Subcutaneous abdominal adipose tissue (tissue), 5 donors: ENCODE measurements around the gene PIK3CB.

Experiments used
- H3K27ac ChIP-seq: one replicate; pipeline ENCODE4 v1.7.0; 2013; ENCODE audit warnings: low read depth, mild to moderate bottlenecking, inconsistent platforms, low read length, moderate library complexity
- H3K27me3 ChIP-seq, 5 donors: one replicate each; pipeline ENCODE4 v1.7.0; 2013; ENCODE audit warnings: low read length in 5 of 5, inconsistent platforms in 1 of 5; ENCODE audit not compliant: control insufficient read depth in 5 of 5, insufficient read depth in 4 of 5
- H3K36me3 ChIP-seq, 5 donors: one replicate each; pipeline ENCODE4 v1.7.0; 2013; ENCODE audit warnings: low read length in 5 of 5; ENCODE audit not compliant: control insufficient read depth in 5 of 5, insufficient read depth in 5 of 5
- H3K4me1 ChIP-seq, 5 donors: one replicate each; pipeline ENCODE4 v1.7.0; 2013; ENCODE audit warnings: low read length in 5 of 5, mild to moderate bottlenecking in 3 of 5, moderate library complexity in 1 of 5; ENCODE audit not compliant: control insufficient read depth in 5 of 5, insufficient read depth in 5 of 5
- H3K4me3 ChIP-seq, 5 donors: one replicate each; pipeline ENCODE4 v1.7.0; 2013; ENCODE audit warnings: low read length in 5 of 5, low read depth in 1 of 5
- H3K9ac ChIP-seq, 5 donors: one replicate each; pipeline ENCODE4 v1.7.0; 2013; ENCODE audit warnings: low read length in 5 of 5, mild to moderate bottlenecking in 4 of 5, moderate library complexity in 3 of 5
- H3K9me3 ChIP-seq, 5 donors: one replicate each; pipeline ENCODE4 v1.7.0; 2013; ENCODE audit warnings: low read length in 5 of 5; ENCODE audit not compliant: control insufficient read depth in 5 of 5
- donor health status: healthy.
- donor health status: healthy.
- donor health status: healthy.
- donor health status: healthy.
- donor health status: healthy.

Gene PIK3CB

DNA sequence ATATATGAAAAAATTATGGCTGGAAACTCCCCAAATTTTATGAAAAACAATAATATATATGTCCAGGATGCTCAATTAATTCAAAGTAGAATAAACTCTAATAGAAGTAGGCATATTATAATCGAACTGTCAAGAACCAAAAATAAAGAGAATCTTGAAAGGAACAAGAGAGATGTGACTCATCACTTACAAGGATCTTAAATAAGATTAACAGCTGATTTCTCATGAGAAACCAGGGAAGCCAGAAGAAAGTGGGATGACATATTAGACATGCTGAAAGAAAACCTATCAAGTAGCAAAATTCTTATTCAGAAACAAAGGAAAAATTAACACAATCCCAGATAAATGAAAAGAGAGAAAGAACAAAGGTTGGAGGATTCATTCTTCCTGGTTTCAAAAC is 159.3 kb downstream of the PIK3CB start:
- H3K27me3 ChIP-seq, result no peaks in the 10 kb centered on the region
- no peak overlapping the region for H3K4me3 ChIP-seq
- H3K36me3 ChIP-seq, result peaks cover 5 to 15% (median 11%) of the 10 kb centered on the region in 5 donors
- H3K9ac ChIP-seq, result no peak overlapping the region
- H3K9me3 ChIP-seq, result peaks cover 0 to 6% (median 4%) of the 10 kb centered on the region in 5 donors
- no peak overlapping the region for H3K27ac ChIP-seq
- peaks cover 0 to 5% (median 0%) of the 10 kb centered on the region in 5 donors for H3K4me1 ChIP-seq

DNA sequence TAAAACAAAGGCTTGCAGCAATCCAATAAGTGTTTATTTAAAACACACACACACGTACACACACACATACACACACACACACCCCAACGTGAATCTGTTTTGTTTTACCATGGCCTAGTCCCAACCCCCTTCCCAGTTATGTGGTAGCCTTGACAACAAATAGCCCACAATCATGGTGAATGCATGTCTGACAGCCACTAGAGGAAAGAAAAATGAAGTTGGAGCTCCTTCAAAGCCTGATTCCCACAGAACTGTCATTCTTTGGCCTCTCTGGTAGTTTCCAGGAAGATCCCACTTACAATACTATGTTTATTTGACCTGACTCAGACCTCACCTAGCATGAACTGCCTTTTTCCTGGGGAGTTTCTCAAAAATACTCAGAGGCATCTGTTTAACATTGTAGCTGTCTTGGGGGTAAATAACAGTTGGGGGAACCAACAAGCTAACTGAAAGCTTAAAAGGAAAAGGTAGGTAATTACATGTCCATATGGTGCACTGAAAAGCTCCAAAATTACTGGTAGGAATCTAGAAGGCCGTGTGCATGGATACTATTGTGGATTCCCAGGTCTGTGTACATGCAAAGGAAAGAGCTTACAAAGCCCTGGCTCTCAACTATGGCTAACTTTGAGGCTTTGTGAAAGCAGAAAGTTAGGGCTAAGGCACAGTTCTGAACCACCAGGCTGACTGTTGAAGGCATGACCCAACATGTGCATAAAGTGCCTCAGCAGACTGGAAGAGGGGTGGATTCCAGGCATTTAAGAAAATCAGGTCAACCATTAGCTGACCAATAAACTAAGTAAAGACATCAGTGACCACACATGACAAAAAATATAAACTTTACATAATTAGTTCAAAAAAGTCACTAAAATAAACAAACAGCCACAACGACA is 160.8 kb downstream of the PIK3CB start:
- peaks cover 0 to 5% (median 0%) of the 10 kb centered on the region in 5 donors for H3K4me1 ChIP-seq
- H3K4me3 ChIP-seq, result no peak overlapping the region
- H3K27me3 ChIP-seq, result no peaks in the 10 kb centered on the region

DNA sequence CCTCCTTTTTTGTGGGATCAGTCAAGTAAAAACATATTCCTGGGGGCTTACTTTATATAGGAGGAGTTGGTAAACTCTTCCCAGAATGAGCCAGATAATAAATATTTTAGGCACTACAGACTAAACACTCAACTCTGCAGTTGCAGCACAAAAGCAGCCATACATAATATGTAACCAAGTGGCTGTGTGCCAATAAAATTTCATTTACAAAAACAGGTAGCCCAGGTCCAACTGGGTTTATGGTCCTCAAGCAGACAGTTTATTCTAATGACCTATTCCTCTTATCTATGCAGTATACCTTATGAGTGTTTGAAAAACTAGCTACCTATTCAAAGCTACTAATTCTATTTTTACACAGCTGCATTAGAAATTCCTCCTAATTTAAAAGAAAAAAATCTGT is 164.3 kb downstream of the PIK3CB start:
- H3K9ac ChIP-seq, result no peak overlapping the region
- H3K9me3 ChIP-seq, result peaks cover 0 to 5% (median 2%) of the 10 kb centered on the region in 5 donors
- peaks cover 0 to 5% (median 0%) of the 10 kb centered on the region in 5 donors for H3K4me1 ChIP-seq
- no peaks in the 10 kb centered on the region for H3K27me3 ChIP-seq
- no peak overlapping the region for H3K27ac ChIP-seq
- peaks cover 0 to 30% (median 8%) of the 10 kb centered on the region in 5 donors for H3K36me3 ChIP-seq
- no peak overlapping the region for H3K4me3 ChIP-seq

More for the DNA sequence above, 160.8 kb downstream of the PIK3CB start:
- Histone ChIP-seq H3K36me3 (peaks cover 5 to 18% (median 12%) of the 10 kb centered on the region in 5 donors), H3K27ac (no peak overlapping the region), H3K9ac (no peak overlapping the region), H3K9me3 (peaks cover 0 to 6% (median 4%) of the 10 kb centered on the region in 5 donors)

DNA sequence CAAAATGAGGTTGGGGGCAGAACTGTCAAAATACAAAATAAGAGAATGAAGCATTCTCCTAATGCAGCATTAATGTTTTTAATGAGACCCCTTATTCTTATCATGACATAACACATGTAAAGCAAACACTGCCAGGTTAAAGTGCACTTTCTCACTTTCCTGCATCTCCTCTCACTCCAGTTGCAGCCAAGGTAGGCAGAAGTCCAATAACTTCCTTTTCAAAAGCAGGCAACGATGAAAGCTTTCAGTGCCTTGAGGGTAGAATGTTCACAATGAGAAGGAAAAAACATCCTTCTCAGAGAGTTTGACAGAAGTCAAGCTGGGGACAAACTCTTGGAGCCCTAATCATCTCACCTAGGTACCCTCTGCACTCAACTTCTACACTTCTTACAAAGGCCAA is 166.6 kb downstream of the PIK3CB start:
- Histone ChIP-seq H3K27me3 (no peaks in the 10 kb centered on the region), H3K4me3 (no peak overlapping the region), H3K9ac (no peak overlapping the region), H3K4me1 (no peaks in the 10 kb centered on the region), H3K27ac (no peak overlapping the region), H3K36me3 (peaks cover 8 to 40% (median 17%) of the 10 kb centered on the region in 5 donors), H3K9me3 (no peaks in the 10 kb centered on the region)

DNA sequence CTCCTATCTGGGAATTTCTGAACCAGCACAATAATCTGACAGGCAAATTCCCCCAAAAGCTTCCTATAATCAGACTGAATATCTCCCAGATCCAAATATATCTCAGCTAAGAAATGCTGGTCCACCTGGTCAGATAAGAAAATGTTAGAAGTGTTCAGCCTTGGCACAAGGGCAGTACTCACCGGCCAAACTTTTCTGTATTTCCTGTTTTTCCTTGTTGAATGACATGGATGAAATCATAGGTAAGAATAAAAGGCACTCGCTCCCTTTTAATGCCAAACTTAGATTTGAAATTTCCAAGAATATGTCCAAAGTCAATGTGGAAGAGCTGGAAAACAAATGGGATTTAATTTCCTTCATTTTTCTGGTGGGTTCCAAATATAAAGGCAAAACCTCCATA is 177.2 kb downstream of the PIK3CB start:
- Histone ChIP-seq H3K4me1 (no peaks in the 10 kb centered on the region), H3K27ac (no peak overlapping the region), H3K4me3 (no peak overlapping the region), H3K36me3 (peaks cover 28 to 50% (median 36%) of the 10 kb centered on the region in 5 donors), H3K9ac (no peak overlapping the region), H3K9me3 (no peaks in the 10 kb centered on the region), H3K27me3 (no peaks in the 10 kb centered on the region)

DNA sequence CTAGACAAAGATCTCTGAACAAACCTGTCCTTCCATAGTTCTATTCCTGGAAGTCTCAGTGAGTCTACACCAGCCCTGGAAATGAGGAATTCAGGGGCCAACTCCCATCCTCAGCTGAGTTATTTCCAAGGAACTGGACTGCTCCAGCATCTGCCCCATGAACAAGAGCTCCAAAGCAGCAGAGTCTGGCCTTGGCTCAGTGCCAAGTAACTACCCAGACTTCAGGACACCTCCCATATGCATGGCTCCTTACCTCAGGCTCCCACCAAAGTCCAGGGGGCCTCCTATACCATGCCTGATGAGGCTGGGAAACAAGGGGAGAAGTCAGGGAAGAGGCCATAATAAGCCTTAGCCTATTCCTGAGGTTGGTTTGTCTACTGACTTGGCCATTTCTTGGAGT is 181.2 kb downstream of the PIK3CB start:
- Histone ChIP-seq H3K27me3 (no peaks in the 10 kb centered on the region), H3K4me1 (no peaks in the 10 kb centered on the region), H3K9me3 (peaks cover 0 to 7% (median 0%) of the 10 kb centered on the region in 5 donors), H3K36me3 (peaks cover 29 to 63% (median 46%) of the 10 kb centered on the region in 5 donors), H3K27ac (no peak overlapping the region), H3K9ac (no peak overlapping the region), H3K4me3 (no peak overlapping the region)

DNA sequence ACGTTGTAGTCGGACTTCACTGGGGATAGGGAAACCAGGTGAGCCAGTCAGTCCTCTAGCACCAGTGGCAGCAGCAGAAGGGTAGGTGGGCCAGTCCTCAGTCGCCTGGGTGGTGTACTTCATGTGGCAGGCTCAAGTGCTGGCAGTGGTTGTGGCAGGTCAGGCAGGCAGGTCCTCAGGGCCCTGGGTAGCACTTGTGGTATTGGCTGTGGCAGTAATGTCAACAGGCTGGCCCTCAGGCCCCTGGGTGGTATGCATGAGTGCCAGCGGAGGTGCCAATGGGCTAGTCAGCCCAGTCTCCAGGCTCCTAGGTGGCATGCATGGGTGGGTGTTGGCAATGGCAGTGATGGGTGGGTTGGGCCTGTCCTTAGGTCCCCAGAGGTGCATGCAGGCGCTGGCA is 185.6 kb downstream of the PIK3CB start:
- peaks cover 0 to 20% (median 18%) of the 10 kb centered on the region in 5 donors for H3K9me3 ChIP-seq
- peaks cover 6 to 30% (median 22%) of the 10 kb centered on the region in 5 donors for H3K36me3 ChIP-seq
- H3K9ac ChIP-seq, result no peak overlapping the region
- H3K4me1 ChIP-seq, result no peaks in the 10 kb centered on the region
- no peaks in the 10 kb centered on the region for H3K27me3 ChIP-seq
- H3K4me3 ChIP-seq, result no peak overlapping the region
- H3K27ac ChIP-seq, result no peak overlapping the region

DNA sequence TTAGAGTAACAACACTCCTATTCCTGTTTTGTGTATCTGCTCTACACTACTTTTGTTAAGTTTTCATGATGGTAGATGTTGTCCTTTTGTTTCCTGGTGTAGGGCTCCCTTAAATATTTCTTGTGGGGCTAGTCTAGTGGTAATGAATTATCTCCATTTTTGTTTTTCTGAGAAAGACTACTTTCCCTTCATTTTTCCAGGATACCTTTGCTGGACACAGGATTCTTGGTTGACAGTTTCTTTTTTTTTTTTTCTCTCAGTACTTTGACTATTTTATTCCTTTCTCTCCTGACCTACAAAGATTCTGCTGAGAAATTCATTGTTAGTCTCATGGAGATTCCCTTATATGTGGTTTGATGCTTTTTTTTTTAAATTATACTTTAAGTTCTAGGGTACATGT is 188.2 kb downstream of the PIK3CB start:
- Histone ChIP-seq H3K27ac (no peak overlapping the region), H3K4me1 (no peaks in the 10 kb centered on the region), H3K36me3 (peaks cover 2 to 19% (median 17%) of the 10 kb centered on the region in 5 donors), H3K9ac (no peak overlapping the region), H3K4me3 (no peak overlapping the region), H3K9me3 (peaks cover 0 to 38% (median 27%) of the 10 kb centered on the region in 5 donors), H3K27me3 (no peaks in the 10 kb centered on the region)

DNA sequence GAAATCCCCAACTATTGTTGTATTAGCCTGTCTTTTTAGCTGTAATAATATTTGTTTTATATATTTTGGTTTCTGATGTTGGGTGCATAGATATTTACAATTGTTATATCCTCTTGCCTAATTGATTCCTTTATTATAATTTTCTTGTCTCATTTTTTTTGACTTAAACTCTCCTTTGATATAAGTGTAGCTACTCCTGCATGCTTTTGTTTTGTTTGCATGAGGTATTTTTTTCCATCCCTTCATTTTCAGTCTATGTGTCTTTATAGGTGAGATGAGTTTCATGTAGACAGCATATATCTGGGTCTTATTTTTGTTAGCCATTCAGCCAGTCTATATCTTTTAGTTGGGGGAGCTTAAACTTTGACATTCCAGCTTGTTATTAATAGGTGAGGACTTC is 188.7 kb downstream of the PIK3CB start:
- Histone ChIP-seq H3K9me3 (peaks cover 0 to 38% (median 27%) of the 10 kb centered on the region in 5 donors), H3K27me3 (no peaks in the 10 kb centered on the region), H3K4me3 (no peak overlapping the region), H3K27ac (no peak overlapping the region), H3K36me3 (peaks cover 2 to 17% (median 16%) of the 10 kb centered on the region in 5 donors), H3K9ac (no peak overlapping the region), H3K4me1 (no peaks in the 10 kb centered on the region)

DNA sequence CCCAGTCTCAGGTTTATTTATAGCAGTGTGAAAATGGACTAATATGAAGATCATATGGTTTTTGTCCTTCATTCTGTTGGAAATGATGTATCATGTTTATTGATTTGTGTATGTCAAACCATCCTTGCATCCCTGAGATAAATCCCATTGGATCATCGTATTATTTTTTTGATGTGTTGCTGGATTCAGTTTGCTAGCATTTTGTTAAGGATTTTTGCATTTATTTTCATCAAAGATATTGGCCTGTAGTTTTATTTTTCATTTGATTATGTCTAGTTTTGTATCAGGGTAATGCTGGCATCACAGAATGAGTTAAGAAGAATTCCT is 191.8 kb downstream of the PIK3CB start:
- Histone ChIP-seq H3K27me3 (no peaks in the 10 kb centered on the region), H3K27ac (no peak overlapping the region), H3K36me3 (no peaks in the 10 kb centered on the region), H3K9me3 (peaks cover 0 to 31% (median 20%) of the 10 kb centered on the region in 5 donors), H3K4me3 (no peak overlapping the region), H3K4me1 (no peaks in the 10 kb centered on the region), H3K9ac (no peak overlapping the region)
